K562 (cell line): ENCODE results near the gene KCNQ4. TPM values are rescaled to one million over a fixed set of nuclear protein-coding genes. Genes with fewer than 3 reads are reported as not detected.

Experiments used
- L3MBTL2 ChIP-seq: fragments of 450-650 bp; IDR thresholded peaks from 2 replicates; pipeline ENCODE4 v1.6.1; 2016; ENCODE audit warnings: mild to moderate bottlenecking, moderate library complexity
- MAX ChIP-seq: sonication (generic); formaldehyde crosslinking; IDR thresholded peaks from 2 replicates; pipeline ENCODE4 v1.9.0; 2022; ENCODE audit warnings: mild to moderate bottlenecking, missing genetic modification reagents
- NUFIP1 ChIP-seq: fragments of 450-650 bp; IDR thresholded peaks from 2 replicates; pipeline ENCODE4 v1.6.1; 2018; ENCODE audit not compliant: partially characterized antibody
- SRF ChIP-seq, 2 experiments: fragments of 250-450, 450-650 bp in 1 of 2; sonication (Bioruptor Pico) in 1 of 2; sonication (generic) in 1 of 2; formaldehyde crosslinking; IDR thresholded peaks; 2 replicates each; pipeline versions ENCODE4 v1.5.0 to v1.5.1; 2020 to 2022; ENCODE audit warnings: mild to moderate bottlenecking in 1 of 2, missing genetic modification reagents in 1 of 2
- TFE3 ChIP-seq: fragments of 450-650 bp; formaldehyde crosslinking; IDR thresholded peaks from 2 replicates; pipeline ENCODE4 v1.4.0; 2020; ENCODE audit warnings: mild to moderate bottlenecking, mixed read lengths
- ZNF165 ChIP-seq: fragments of 250-450 bp; sonication (Bioruptor Pico); IDR thresholded peaks from 2 replicates; pipeline ENCODE4 v1.4.0; 2020; ENCODE audit warnings: borderline replicate concordance
- polyA plus RNA-seq, 8 experiments: library from polyadenylated mRNA; depleted of rRNA in 4 of 8; stranded (reverse) in 5 of 8; unstranded in 3 of 8; fragments of >200 nt; fragmentation: Nextera tagmentation in 2 of 8; fragmentation: Illumina TruSeq in 1 of 8; extraction: Ambion mirVana in 2 of 8; extraction: Trizol in 1 of 8; gene quantifications; 2 replicates each; pipeline versions ENCODE4 v1.2.1 to v1.2.3, GENCODE V29; 2011 to 2014; ENCODE audit warnings: inconsistent platforms in 1 of 8, missing spikeins in 1 of 8
- total RNA-seq, 7 experiments: library from RNA; depleted of rRNA in 6 of 7; stranded (reverse); fragments of >200 nt in 6 of 7; fragmentation: Illumina TruSeq in 2 of 7; extraction: Trizol in 2 of 7; gene quantifications; 2 replicates each; pipeline versions ENCODE4 v1.2.1 to v1.2.3, GENCODE V29; 2011 to 2021; ENCODE audit warnings: low replicate concordance in 1 of 7
- TF ChIP-seq, protein P1 (sequence below): fragments of 450-650 bp; IDR thresholded peaks from one replicate; pipeline ENCODE4 v1.6.1; 2018; ENCODE audit warnings: mild to moderate bottlenecking, moderate library complexity; ENCODE audit not compliant: partially characterized antibody
- TF ChIP-seq, protein P2 (sequence below): sonication (generic); formaldehyde crosslinking; IDR thresholded peaks from 2 replicates; pipeline ENCODE4 v1.9.0; 2022; ENCODE audit warnings: mild to moderate bottlenecking, missing genetic modification reagents

Gene KCNQ4
- total and polyA plus RNA-seq, 9 of the 15 experiments (the other 6 are each of a cell fraction or from before 2014, with no cell fraction given): 0.07 to 4.1 (median 0.79) TPM

- peak; percentile 83 for TF ChIP-seq TFE3 (CRISPR knock-in tag)
- TF ChIP-seq, protein P1, sequence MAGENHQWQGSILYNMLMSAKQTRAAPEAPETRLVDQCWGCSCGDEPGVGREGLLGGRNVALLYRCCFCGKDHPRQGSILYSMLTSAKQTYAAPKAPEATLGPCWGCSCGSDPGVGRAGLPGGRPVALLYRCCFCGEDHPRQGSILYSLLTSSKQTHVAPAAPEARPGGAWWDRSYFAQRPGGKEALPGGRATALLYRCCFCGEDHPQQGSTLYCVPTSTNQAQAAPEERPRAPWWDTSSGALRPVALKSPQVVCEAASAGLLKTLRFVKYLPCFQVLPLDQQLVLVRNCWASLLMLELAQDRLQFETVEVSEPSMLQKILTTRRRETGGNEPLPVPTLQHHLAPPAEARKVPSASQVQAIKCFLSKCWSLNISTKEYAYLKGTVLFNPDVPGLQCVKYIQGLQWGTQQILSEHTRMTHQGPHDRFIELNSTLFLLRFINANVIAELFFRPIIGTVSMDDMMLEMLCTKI: no peak
- no peak for TF ChIP-seq NUFIP1
- TF ChIP-seq, protein P2, sequence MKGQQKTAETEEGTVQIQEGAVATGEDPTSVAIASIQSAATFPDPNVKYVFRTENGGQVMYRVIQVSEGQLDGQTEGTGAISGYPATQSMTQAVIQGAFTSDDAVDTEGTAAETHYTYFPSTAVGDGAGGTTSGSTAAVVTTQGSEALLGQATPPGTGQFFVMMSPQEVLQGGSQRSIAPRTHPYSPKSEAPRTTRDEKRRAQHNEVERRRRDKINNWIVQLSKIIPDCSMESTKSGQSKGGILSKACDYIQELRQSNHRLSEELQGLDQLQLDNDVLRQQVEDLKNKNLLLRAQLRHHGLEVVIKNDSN (CRISPR knock-in tag): peak; percentile 84
- TF ChIP-seq SRF (CRISPR knock-in tag; IDR thresholded peaks at IDR 0.05): peak in 1 of 2 experiments; percentile 70; a peak in 1 of 4 replicates
- TF ChIP-seq L3MBTL2: peak; percentile 48
- TF ChIP-seq ZNF165 (CRISPR knock-in tag): no peak
- peak; percentile 23; the same call in 1 of the 2 replicates for TF ChIP-seq MAX (CRISPR knock-in tag)
- TF ChIP-seq, all 486 proteins: peak for 11
Measured at GRCh38 chr1:40806731-40807695, 23.4 kb downstream of the KCNQ4 start (continued).
